GM23338 (cell line): ENCODE measurements around the gene POLR3E. TPM values are rescaled to one million over a fixed set of nuclear protein-coding genes. Genes with fewer than 3 reads are reported as not detected.

Experiments
- ATAC-seq: fragments of 200-7000 bp; cut with Tn5 transposase; 3 replicates; pipeline ENCODE4 v1.9.1; 2020
- DNase-seq: peaks from one replicate; pipeline ENCODE4 v3.0.0-alpha.2; 2015; ENCODE audit warnings: low spot score
- H2AFZ ChIP-seq: fragments of 200-600 bp; sonication (generic); 2 replicates; pipeline ENCODE4 v1.8.0; 2016; ENCODE audit warnings: antibody characterized with exemption, mild to moderate bottlenecking, moderate library complexity
- H3F3A ChIP-seq: fragments of 200-600 bp; sonication (generic); replicated peaks from 2 replicates; pipeline ENCODE4 v1.8.0; 2017; ENCODE audit warnings: antibody characterized with exemption, mixed run types, low read depth
- H3K27ac ChIP-seq: fragments of 200-600 bp; sonication (generic); 2 replicates; pipeline ENCODE4 v1.6.1; 2016; ENCODE audit warnings: low read depth
- H3K27me3 ChIP-seq: fragments of 200-600 bp; sonication (generic); 2 replicates; pipeline ENCODE4 v1.8.0; 2016; ENCODE audit warnings: mild to moderate bottlenecking, mixed run types, moderate library complexity; ENCODE audit not compliant: insufficient read depth
- H3K36me3 ChIP-seq: fragments of 200-600 bp; sonication (generic); 2 replicates; pipeline ENCODE4 v1.8.0; 2016; ENCODE audit warnings: mild to moderate bottlenecking; ENCODE audit not compliant: insufficient read depth
- H3K4me1 ChIP-seq: fragments of 200-600 bp; sonication (generic); 2 replicates; pipeline ENCODE4 v1.8.0; 2016; ENCODE audit warnings: mild to moderate bottlenecking, moderate library complexity; ENCODE audit not compliant: insufficient read depth
- H3K4me2 ChIP-seq: fragments of 200-600 bp; sonication (generic); 2 replicates; pipeline ENCODE4 v1.7.1; 2017; ENCODE audit warnings: mixed run types
- H3K4me3 ChIP-seq: fragments of 200-600 bp; sonication (generic); 2 replicates; pipeline ENCODE4 v1.6.1; 2016; ENCODE audit warnings: mixed run types
- H3K79me2 ChIP-seq: fragments of 200-600 bp; sonication (generic); replicated peaks from 2 replicates; pipeline ENCODE4 v1.8.0; 2017; ENCODE audit warnings: mild to moderate bottlenecking; ENCODE audit not compliant: insufficient read depth
- H3K9me2 ChIP-seq: fragments of 200-600 bp; sonication (generic); 2 replicates; pipeline ENCODE4 v1.8.0; 2017; ENCODE audit not compliant: insufficient read depth
- H4K20me1 ChIP-seq: fragments of 200-600 bp; sonication (generic); replicated peaks from 2 replicates; pipeline ENCODE4 v1.8.0; 2017; ENCODE audit warnings: mild to moderate bottlenecking; ENCODE audit not compliant: insufficient read depth
- H3K27ac Mint-ChIP-seq: 2 replicates; pipeline ENCODE4 v1.8.0; 2020; ENCODE audit warnings: inconsistent platforms, mild to moderate bottlenecking, moderate library complexity, mixed read lengths
- H3K27me3 Mint-ChIP-seq: 3 replicates; pipeline ENCODE4 v1.8.0; 2022; ENCODE audit warnings: low read depth, mild to moderate bottlenecking, moderate library complexity, mixed read lengths, inconsistent platforms; ENCODE audit not compliant: insufficient read depth, poor library complexity
- H3K36me3 Mint-ChIP-seq: 3 replicates; pipeline ENCODE4 v1.8.0; 2021; ENCODE audit warnings: low read depth, mild to moderate bottlenecking, inconsistent platforms, moderate library complexity, mixed read lengths
- H3K4me1 Mint-ChIP-seq: 3 replicates; pipeline ENCODE4 v1.8.0; 2020; ENCODE audit warnings: mild to moderate bottlenecking, inconsistent platforms, mixed read lengths
- H3K4me3 Mint-ChIP-seq: 3 replicates; pipeline ENCODE4 v1.8.0; 2021; ENCODE audit warnings: moderate library complexity, mild to moderate bottlenecking, inconsistent platforms, mixed read lengths
- H3K9me3 Mint-ChIP-seq: 3 replicates; pipeline ENCODE4 v1.8.0; 2020; ENCODE audit warnings: moderate library complexity, mild to moderate bottlenecking, inconsistent platforms, mixed read lengths
- CREB1 ChIP-seq: fragments of 250-450 bp; sonication (Bioruptor Pico); IDR thresholded peaks from 2 replicates; pipeline ENCODE4 v1.5.0; 2020; ENCODE audit warnings: low read depth, mild to moderate bottlenecking, moderate library complexity
- ETS1 ChIP-seq: IDR thresholded peaks from 2 replicates; pipeline ENCODE4 v1.6.1; 2016; ENCODE audit warnings: antibody characterized with exemption
- EZH2 ChIP-seq: fragments of 200-600 bp; sonication (generic); IDR thresholded peaks from one replicate; pipeline ENCODE4 v1.8.0; 2017; ENCODE audit warnings: antibody characterized with exemption, mild to moderate bottlenecking, low read depth; ENCODE audit not compliant: unreplicated experiment
- EZH2phosphoT487 ChIP-seq: fragments of 200-600 bp; sonication (generic); IDR thresholded peaks from one replicate; pipeline ENCODE4 v1.8.1; 2018; ENCODE audit warnings: antibody characterized with exemption; ENCODE audit not compliant: unreplicated experiment
- JUNB ChIP-seq: IDR thresholded peaks from one replicate; pipeline ENCODE4 v1.6.1; 2016; ENCODE audit warnings: antibody characterized with exemption; ENCODE audit not compliant: unreplicated experiment
- NANOG ChIP-seq: IDR thresholded peaks from 2 replicates; pipeline ENCODE4 v1.6.1; 2016; ENCODE audit warnings: antibody characterized with exemption, borderline replicate concordance
- POLR2AphosphoS5 ChIP-seq: IDR thresholded peaks from 2 replicates; pipeline ENCODE4 v1.6.1; 2016; ENCODE audit warnings: antibody characterized with exemption, low read depth
- REST ChIP-seq: IDR thresholded peaks from one replicate; pipeline ENCODE4 v1.6.1; 2018; ENCODE audit warnings: antibody characterized with exemption; ENCODE audit not compliant: unreplicated experiment
- STAT1 ChIP-seq: IDR thresholded peaks from one replicate; pipeline ENCODE4 v1.6.1; 2016; ENCODE audit warnings: antibody characterized with exemption; ENCODE audit not compliant: unreplicated experiment
- ZNF114 ChIP-seq: fragments of 250-450 bp; sonication (Bioruptor Pico); IDR thresholded peaks from 2 replicates; pipeline ENCODE4 v1.5.0; 2020; ENCODE audit warnings: mild to moderate bottlenecking, moderate library complexity
- ZNF331 ChIP-seq: fragments of 250-450 bp; sonication (Bioruptor Pico); IDR thresholded peaks from 2 replicates; pipeline ENCODE4 v1.5.0; 2020; ENCODE audit warnings: low read depth, mild to moderate bottlenecking, moderate library complexity
- ZNF462 ChIP-seq: fragments of 250-450 bp; sonication (Bioruptor Pico); IDR thresholded peaks from 2 replicates; pipeline ENCODE4 v1.5.0; 2020; ENCODE audit warnings: mild to moderate bottlenecking, moderate library complexity
- polyA plus RNA-seq: library from polyadenylated mRNA; unstranded; fragments of >200 nt; fragmentation: Nextera tagmentation; extraction: Ambion mirVana; gene quantifications from 2 replicates; pipeline ENCODE4 v1.2.1, GENCODE V29; 2016
- total RNA-seq: library from RNA; depleted of rRNA; stranded (reverse); fragments of >200 nt; shearing (Covaris generic); gene quantifications from 2 replicates; pipeline ENCODE4 v1.2.3, GENCODE V29; 2014
- TF ChIP-seq, protein P1 (sequence below), 2 experiments: fragments of 200-600 bp in 1 of 2; sonication (generic) in 1 of 2; conservative IDR thresholded peaks; 2 replicates each; pipeline versions ENCODE4 v1.5.1 to v1.6.1; 2016 to 2017; ENCODE audit warnings: antibody characterized with exemption in 2 of 2, low read depth in 2 of 2, mild to moderate bottlenecking in 2 of 2, moderate library complexity in 1 of 2

POLR3E gene
- total and polyA plus RNA-seq, 2 experiments from 2014 or later = 62.7 to 141 TPM

DNA sequence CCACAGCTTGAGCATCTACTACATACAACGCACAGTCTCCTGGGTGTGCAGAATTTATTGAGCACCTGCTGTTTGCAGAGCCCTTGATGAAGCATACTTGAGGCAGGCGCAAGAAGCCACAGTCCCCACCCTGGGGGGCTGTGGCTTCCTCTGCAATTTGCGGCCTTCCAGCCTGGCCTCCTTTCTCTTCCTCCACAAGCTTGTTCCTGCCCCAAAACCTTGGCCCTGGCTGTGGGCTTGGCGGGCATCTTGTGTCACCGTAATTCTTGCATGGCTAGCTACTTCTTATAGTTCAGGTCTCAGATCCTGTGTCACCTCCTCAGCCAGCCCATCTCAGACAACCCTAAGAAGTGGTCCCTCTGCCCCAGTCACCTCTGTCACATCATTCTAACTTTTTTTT, 43.9 kb upstream of the POLR3E start:
- Mint-ChIP-seq H3K36me3 (peaks cover 62% of the 10 kb centered on the region), H3K4me3 (no peak overlapping the region; the same call in 2 of the 3 replicates), H3K27ac (no peak overlapping the region), H3K4me1 (no peaks in the 10 kb centered on the region), H3K27me3 (peaks cover 6% of the 10 kb centered on the region), H3K9me3 (peaks cover 3% of the 10 kb centered on the region; the same call in 2 of the 3 replicates)
- ATAC-seq (no peak), DNase-seq (no peak)
- Histone ChIP-seq H3F3A (no peaks in the 10 kb centered on the region), H2AFZ (no peak overlapping the region), H4K20me1 (no peaks in the 10 kb centered on the region), H3K9me2 (no peaks in the 10 kb centered on the region), H3K4me1 (no peaks in the 10 kb centered on the region), H3K27ac (no peak overlapping the region), H3K36me3 (peaks cover 10% of the 10 kb centered on the region), H3K4me2 (no peak overlapping the region), H3K4me3 (no peak overlapping the region), H3K27me3 (no peaks in the 10 kb centered on the region), H3K79me2 (no peaks in the 10 kb centered on the region)
- TF ChIP-seq ETS1 (no peak), ZNF114 (no peak), ZNF462 (no peak), REST (no peak), NANOG (no peak), JUNB (no peak), CREB1 (CRISPR knock-in tag) (no peak), STAT1 (no peak), ZNF331 (no peak), POLR2AphosphoS5 (no peak), EZH2phosphoT487 (no peak), EZH2 (no peak)
- TF ChIP-seq, protein P1, sequence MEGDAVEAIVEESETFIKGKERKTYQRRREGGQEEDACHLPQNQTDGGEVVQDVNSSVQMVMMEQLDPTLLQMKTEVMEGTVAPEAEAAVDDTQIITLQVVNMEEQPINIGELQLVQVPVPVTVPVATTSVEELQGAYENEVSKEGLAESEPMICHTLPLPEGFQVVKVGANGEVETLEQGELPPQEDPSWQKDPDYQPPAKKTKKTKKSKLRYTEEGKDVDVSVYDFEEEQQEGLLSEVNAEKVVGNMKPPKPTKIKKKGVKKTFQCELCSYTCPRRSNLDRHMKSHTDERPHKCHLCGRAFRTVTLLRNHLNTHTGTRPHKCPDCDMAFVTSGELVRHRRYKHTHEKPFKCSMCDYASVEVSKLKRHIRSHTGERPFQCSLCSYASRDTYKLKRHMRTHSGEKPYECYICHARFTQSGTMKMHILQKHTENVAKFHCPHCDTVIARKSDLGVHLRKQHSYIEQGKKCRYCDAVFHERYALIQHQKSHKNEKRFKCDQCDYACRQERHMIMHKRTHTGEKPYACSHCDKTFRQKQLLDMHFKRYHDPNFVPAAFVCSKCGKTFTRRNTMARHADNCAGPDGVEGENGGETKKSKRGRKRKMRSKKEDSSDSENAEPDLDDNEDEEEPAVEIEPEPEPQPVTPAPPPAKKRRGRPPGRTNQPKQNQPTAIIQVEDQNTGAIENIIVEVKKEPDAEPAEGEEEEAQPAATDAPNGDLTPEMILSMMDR (conservative IDR thresholded peaks at IDR 0.05; ENCODE audit: low read depth in 2 of 2) = no peak
